ENCODE results near the gene WDR91. TPM values are rescaled to one million over a fixed set of nuclear protein-coding genes. Genes with fewer than 3 reads are reported as not detected.
"Not testable (repeated sequence)": the region's sequence is repeated elsewhere in the genome, so short reads cannot be mapped to it uniquely, and the experiment has no call there.

The WDR91 gene
- total RNA-seq, 1 experiment from 2014 or later = 8.4 TPM

DNA sequence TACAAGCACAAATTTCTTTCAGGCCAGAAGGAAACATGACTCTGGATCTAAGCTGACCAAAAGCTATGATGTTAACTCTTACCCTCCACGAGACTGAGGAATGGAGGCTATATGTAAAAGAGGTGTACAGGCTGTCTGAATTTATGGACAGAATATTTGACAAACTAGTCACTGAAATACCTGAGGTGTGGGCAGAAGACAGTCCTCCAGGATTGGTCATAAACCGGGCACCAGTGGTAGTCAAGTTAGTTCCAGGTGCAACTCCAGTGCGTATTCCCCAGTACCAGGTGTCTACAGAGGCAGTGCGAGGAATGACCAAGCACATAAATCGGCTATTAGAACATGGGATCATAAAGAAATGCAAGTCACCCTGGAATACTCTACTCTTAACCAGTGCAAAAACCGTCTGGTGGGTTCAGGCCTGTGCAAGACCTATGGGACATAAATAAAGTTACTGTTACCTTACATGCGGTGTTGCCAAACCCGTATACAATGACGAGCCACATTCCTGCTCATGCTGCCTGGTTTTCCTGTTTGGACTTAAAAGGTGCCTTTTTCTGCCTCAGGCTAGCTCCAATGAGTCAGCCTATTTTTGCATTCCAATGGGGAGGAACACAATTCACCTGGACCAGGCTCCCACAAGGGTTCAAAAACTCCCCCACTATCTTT is 34.2 kb downstream of the WDR91 start:
- H3K4me1 ChIP-seq (replicated peaks; ENCODE audit: insufficient read depth) = peaks cover 18% of the 10 kb centered on the region
- no peak overlapping the region for H2AFZ ChIP-seq
- H3K79me2 ChIP-seq (ENCODE audit: low read depth) = no peaks in the 10 kb centered on the region
- H3K27me3 ChIP-seq (ENCODE audit: insufficient read depth, low read depth) = no peaks in the 10 kb centered on the region
- H3K27ac ChIP-seq = peak overlapping the region; percentile 38
- BruUV-seq (replicated peaks) = no TSS peak
- H3K4me2 ChIP-seq = no peak overlapping the region
- H3K9me2 ChIP-seq (ENCODE audit: insufficient read depth) = no peaks in the 10 kb centered on the region
- ChIA-PET CTCF (no interaction called here), POLR2A (ENCODE audit: unreplicated experiment) (interaction anchor here (0.6 kb wide), 1 partner anchor 12 kb away, joined by 4 read pairs; no protein-coding TSS in a partner anchor)
- no peaks in the 10 kb centered on the region for H4K20me1 ChIP-seq (ENCODE audit: insufficient read depth)
- H3K36me3 ChIP-seq (ENCODE audit: low read depth) = no peaks in the 10 kb centered on the region
- intact Hi-C loops (cut with micrococcal nuclease; ENCODE audit: unreplicated experiment) = loop anchor here (10.0 kb wide), 1 partner anchor 662 kb away; no protein-coding TSS in a partner anchor
- DNase-seq = peak; percentile 62 to 81
- no peak overlapping the region for H3K4me3 ChIP-seq
- no peak for TF ChIP-seq EZH2 (IDR thresholded peaks at IDR 0.05; ENCODE audit: low read depth)
- TF ChIP-seq, protein P1, sequence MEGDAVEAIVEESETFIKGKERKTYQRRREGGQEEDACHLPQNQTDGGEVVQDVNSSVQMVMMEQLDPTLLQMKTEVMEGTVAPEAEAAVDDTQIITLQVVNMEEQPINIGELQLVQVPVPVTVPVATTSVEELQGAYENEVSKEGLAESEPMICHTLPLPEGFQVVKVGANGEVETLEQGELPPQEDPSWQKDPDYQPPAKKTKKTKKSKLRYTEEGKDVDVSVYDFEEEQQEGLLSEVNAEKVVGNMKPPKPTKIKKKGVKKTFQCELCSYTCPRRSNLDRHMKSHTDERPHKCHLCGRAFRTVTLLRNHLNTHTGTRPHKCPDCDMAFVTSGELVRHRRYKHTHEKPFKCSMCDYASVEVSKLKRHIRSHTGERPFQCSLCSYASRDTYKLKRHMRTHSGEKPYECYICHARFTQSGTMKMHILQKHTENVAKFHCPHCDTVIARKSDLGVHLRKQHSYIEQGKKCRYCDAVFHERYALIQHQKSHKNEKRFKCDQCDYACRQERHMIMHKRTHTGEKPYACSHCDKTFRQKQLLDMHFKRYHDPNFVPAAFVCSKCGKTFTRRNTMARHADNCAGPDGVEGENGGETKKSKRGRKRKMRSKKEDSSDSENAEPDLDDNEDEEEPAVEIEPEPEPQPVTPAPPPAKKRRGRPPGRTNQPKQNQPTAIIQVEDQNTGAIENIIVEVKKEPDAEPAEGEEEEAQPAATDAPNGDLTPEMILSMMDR (conservative IDR thresholded peaks at IDR 0.05) = no peak
- H3K9me3 ChIP-seq (ENCODE audit: insufficient read depth, low read depth) = peaks cover 26% of the 10 kb centered on the region
- H3F3A ChIP-seq (ENCODE audit: insufficient read depth, low read depth) = no peaks in the 10 kb centered on the region

DNA sequence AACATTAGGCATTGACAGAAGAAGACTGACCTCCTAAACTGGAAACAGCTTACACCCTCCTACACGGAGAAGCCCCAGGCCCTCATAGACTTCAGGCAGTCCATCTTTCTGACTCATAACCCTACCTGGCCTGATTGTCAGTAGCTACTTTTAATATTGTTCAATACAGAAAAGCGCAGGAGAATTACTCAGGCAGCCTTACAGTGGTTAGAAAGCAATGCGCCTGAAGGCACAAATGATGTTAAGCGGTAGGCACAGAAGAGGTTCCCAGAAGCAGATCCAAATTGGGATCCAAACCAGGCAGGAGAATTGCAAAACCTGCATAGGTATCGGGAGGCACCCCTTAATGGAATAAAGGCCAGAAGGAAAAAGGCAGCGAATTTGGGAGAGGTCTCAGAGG is 35.4 kb downstream of the WDR91 start:
- Histone ChIP-seq H3K27ac (no peak overlapping the region), H3K27me3 (ENCODE audit: insufficient read depth, low read depth) (no peaks in the 10 kb centered on the region), H3K4me3 (no peak overlapping the region), H3K9me2 (ENCODE audit: insufficient read depth) (no peaks in the 10 kb centered on the region), H4K20me1 (ENCODE audit: insufficient read depth) (no peaks in the 10 kb centered on the region), H3K9me3 (ENCODE audit: insufficient read depth, low read depth) (peaks cover 14% of the 10 kb centered on the region), H3K4me1 (replicated peaks; ENCODE audit: insufficient read depth) (peaks cover 24% of the 10 kb centered on the region), H3K36me3 (ENCODE audit: low read depth) (no peaks in the 10 kb centered on the region), H2AFZ (no peak overlapping the region), H3K4me2 (no peak overlapping the region), H3K79me2 (ENCODE audit: low read depth) (no peaks in the 10 kb centered on the region), H3F3A (ENCODE audit: insufficient read depth, low read depth) (peaks cover 6% of the 10 kb centered on the region; the same call in 1 of the 2 replicates)
- POLR2A ChIA-PET (ENCODE audit: unreplicated experiment) = interaction anchor here (0.6 kb wide), 2 partner anchors 13 to 35 kb away, joined by 3 to 4 read pairs; no protein-coding TSS in a partner anchor
- no peak for TF ChIP-seq EZH2 (IDR thresholded peaks at IDR 0.05; ENCODE audit: low read depth)
- TF ChIP-seq, protein P1 (conservative IDR thresholded peaks at IDR 0.05) = no peak
- intact Hi-C loops (cut with micrococcal nuclease; ENCODE audit: unreplicated experiment) = loop anchor here (10.0 kb wide), 1 partner anchor 661 kb away; no protein-coding TSS in a partner anchor
- no TSS peak for BruUV-seq (replicated peaks)
- CTCF ChIA-PET = no interaction called here
- DNase-seq = peak in 1 of 2 experiments; percentile 26

DNA sequence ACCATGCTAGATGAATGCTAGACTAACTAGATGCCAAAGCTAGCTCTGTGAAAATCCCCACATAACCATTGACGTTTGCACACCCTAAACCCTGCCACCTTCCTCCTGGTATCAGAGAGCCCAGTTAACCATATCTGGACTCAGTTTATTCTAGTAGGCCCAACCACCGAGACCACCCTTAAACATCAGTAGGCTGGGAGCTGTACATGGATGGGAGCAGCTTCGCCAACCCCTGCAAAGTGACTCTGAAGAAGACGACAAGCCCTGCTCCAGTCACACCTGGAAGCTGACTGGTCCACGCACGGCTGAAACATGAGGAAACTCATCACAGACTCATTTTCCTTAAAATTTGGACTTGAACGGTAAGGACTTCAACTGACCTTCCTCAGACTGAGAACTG is 36.4 kb downstream of the WDR91 start:
- no peak overlapping the region for H3K4me2 ChIP-seq
- no peaks in the 10 kb centered on the region for H4K20me1 ChIP-seq (ENCODE audit: insufficient read depth)
- no peak for DNase-seq
- POLR2A ChIA-PET (ENCODE audit: unreplicated experiment) = interaction anchor here (0.7 kb wide), 1 partner anchor 15 kb away, joined by 5 read pairs; no protein-coding TSS in a partner anchor
- H3K27ac ChIP-seq = no peak overlapping the region
- CTCF ChIA-PET = no interaction called here
- peaks cover 10% of the 10 kb centered on the region; the same call in 1 of the 2 replicates for H3F3A ChIP-seq (ENCODE audit: insufficient read depth, low read depth)
- H3K4me3 ChIP-seq = no peak overlapping the region
- 0 out of 2 replicates have a peak, but pooled peaks cover 4% of the 10 kb centered on the region for H3K9me3 ChIP-seq (ENCODE audit: insufficient read depth, low read depth)
- no peaks in the 10 kb centered on the region for H3K36me3 ChIP-seq (ENCODE audit: low read depth)
- intact Hi-C loops (cut with micrococcal nuclease; ENCODE audit: unreplicated experiment) = loop anchor here (5.0 to 10.0 kb wide), 3 partner anchors 382 to 738 kb away; partner anchors contain the start of gene NUP205
- no peaks in the 10 kb centered on the region for H3K27me3 ChIP-seq (ENCODE audit: insufficient read depth, low read depth)
- BruUV-seq (replicated peaks) = no TSS peak
- no peak overlapping the region for H2AFZ ChIP-seq
- no peaks in the 10 kb centered on the region for H3K9me2 ChIP-seq (ENCODE audit: insufficient read depth)
- H3K79me2 ChIP-seq (ENCODE audit: low read depth) = peaks cover 2% of the 10 kb centered on the region; the same call in 1 of the 2 replicates
- TF ChIP-seq EZH2 (IDR thresholded peaks at IDR 0.05; ENCODE audit: low read depth) = no peak
- TF ChIP-seq, protein P1 (conservative IDR thresholded peaks at IDR 0.05) = no peak
- H3K4me1 ChIP-seq (replicated peaks; ENCODE audit: insufficient read depth) = peaks cover 26% of the 10 kb centered on the region

DNA sequence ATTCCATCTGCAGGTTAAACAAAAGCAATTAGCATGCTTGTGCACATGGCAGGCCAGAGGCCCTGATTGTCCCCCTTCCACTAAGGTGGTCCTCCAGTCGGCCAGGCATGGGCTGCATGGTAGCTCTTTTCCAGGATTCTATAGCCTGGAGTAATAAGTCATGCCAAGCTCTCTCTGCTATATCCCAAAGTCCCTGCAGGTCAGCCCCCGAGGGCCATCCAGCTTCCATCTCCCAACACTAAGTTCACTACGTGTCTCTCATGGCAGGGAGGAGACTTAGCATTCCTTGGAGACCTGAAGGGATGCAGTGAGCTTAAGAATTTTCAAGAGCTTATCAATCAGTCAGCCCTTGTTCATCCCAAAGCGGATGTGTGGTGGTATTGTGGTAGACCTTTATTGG is 37.4 kb downstream of the WDR91 start:
- CTCF ChIA-PET; H3K9me3 ChIP-seq (ENCODE audit: insufficient read depth, low read depth); H3K27ac ChIP-seq; BruUV-seq (replicated peaks); H3K4me3 ChIP-seq; H2AFZ ChIP-seq; H3K4me2 ChIP-seq; H4K20me1 ChIP-seq (ENCODE audit: insufficient read depth); H3K36me3 ChIP-seq (ENCODE audit: low read depth); DNase-seq; H3K27me3 ChIP-seq (ENCODE audit: insufficient read depth, low read depth); H3K9me2 ChIP-seq (ENCODE audit: insufficient read depth): not testable (repeated sequence)
- H3F3A ChIP-seq (ENCODE audit: insufficient read depth, low read depth) = peaks cover 18% of the 10 kb centered on the region
- peaks cover 12% of the 10 kb centered on the region for H3K79me2 ChIP-seq (ENCODE audit: low read depth)
- peaks cover 31% of the 10 kb centered on the region for H3K4me1 ChIP-seq (replicated peaks; ENCODE audit: insufficient read depth)
- intact Hi-C loops (cut with micrococcal nuclease; ENCODE audit: unreplicated experiment) = loop anchor here (5.0 to 10.0 kb wide), 3 partner anchors 383 to 737 kb away; partner anchors contain the start of gene NUP205
- POLR2A ChIA-PET (ENCODE audit: unreplicated experiment) = interaction anchor here (0.8 kb wide), 1 partner anchor 1075 kb away, joined by 8 read pairs; no protein-coding TSS in a partner anchor
